IMR-90 (cell line): ENCODE results near the gene RNF114. TPM values are rescaled to one million over a fixed set of nuclear protein-coding genes. Genes with fewer than 3 reads are reported as not detected.

ENCODE experiments used
- ATAC-seq: fragments of 200-7000 bp; cut with Tn5 transposase; 2 replicates; pipeline ENCODE4 v1.9.1; 2020; ENCODE audit warnings: low read depth, mild to moderate bottlenecking, moderate library complexity
- BruUV-seq: library from RNA; stranded (reverse); fragments of 400-500 nt; replicated peaks from 2 replicates; lab custom pipeline; 2021; lab: Mats Ljungman, UMichigan
- CTCF ChIA-PET: fragments of 300-600 bp; formaldehyde crosslinking; extraction: SDS; loops from one replicate; lab custom pipeline; 2021; ENCODE audit warnings: antibody characterized with exemption; lab: Yijun Ruan, JAX
- POLR2A ChIA-PET: fragments of 300-600 bp; sonication (Branson Sonifier 250); formaldehyde crosslinking; loops from one replicate; lab custom pipeline; 2022; ENCODE audit warnings: antibody characterized with exemption; ENCODE audit not compliant: unreplicated experiment; lab: Charles Lee
- DNase-seq: peaks from one replicate; pipeline ENCODE4 v3.0.0; 2013
- H2AFZ ChIP-seq: replicated peaks from 2 replicates; pipeline ENCODE3; 2013; ENCODE audit warnings: low read length, mild to moderate bottlenecking; ENCODE audit not compliant: poor library complexity
- H2AK5ac ChIP-seq: 2 replicates; pipeline ENCODE4 v1.6.1; 2013; ENCODE audit warnings: low read depth, low read length, inconsistent platforms
- H2AK9ac ChIP-seq: replicated peaks from 2 replicates; pipeline ENCODE3; 2013; ENCODE audit warnings: mild to moderate bottlenecking, low read depth, low read length, moderate library complexity; ENCODE audit not compliant: poor library complexity
- H2BK120ac ChIP-seq: 2 replicates; pipeline ENCODE4 v1.6.1; 2013; ENCODE audit warnings: low read depth, low read length, inconsistent platforms
- H2BK15ac ChIP-seq: 3 replicates; pipeline ENCODE4 v1.6.1; 2013; ENCODE audit warnings: low read depth, low read length, inconsistent platforms
- H2BK20ac ChIP-seq: 2 replicates; pipeline ENCODE4 v1.6.1; 2013; ENCODE audit warnings: low read depth, mild to moderate bottlenecking, inconsistent platforms, low read length, moderate library complexity
- H2BK5ac ChIP-seq: 2 replicates; pipeline ENCODE4 v1.6.1; 2013; ENCODE audit warnings: mild to moderate bottlenecking, low read depth, low read length, inconsistent platforms; ENCODE audit not compliant: poor library complexity, severe bottlenecking
- H3K14ac ChIP-seq: replicated peaks from 2 replicates; pipeline ENCODE4 v1.6.1; 2013; ENCODE audit warnings: low read depth, low read length, inconsistent platforms
- H3K18ac ChIP-seq: 2 replicates; pipeline ENCODE4 v1.6.1; 2013; ENCODE audit warnings: low read depth, low read length, control low read depth
- H3K23ac ChIP-seq: 2 replicates; pipeline ENCODE4 v1.6.1; 2013; ENCODE audit warnings: low read depth, low read length, inconsistent platforms
- H3K27ac ChIP-seq: 2 replicates; pipeline ENCODE4 v1.5.1; 2013; ENCODE audit warnings: mild to moderate bottlenecking, control low read depth, low read length; ENCODE audit not compliant: insufficient read depth
- H3K27me3 ChIP-seq: 2 replicates; pipeline ENCODE4 v1.6.1; 2013; ENCODE audit warnings: low read length; ENCODE audit not compliant: control insufficient read depth, insufficient read depth
- H3K36me3 ChIP-seq: 2 replicates; pipeline ENCODE4 v1.6.1; 2013; ENCODE audit warnings: low read length, mixed read lengths; ENCODE audit not compliant: control insufficient read depth, insufficient read depth
- H3K4ac ChIP-seq: 2 replicates; pipeline ENCODE4 v1.6.1; 2013; ENCODE audit warnings: low read depth, low read length, inconsistent platforms
- H3K4me1 ChIP-seq: 2 replicates; pipeline ENCODE4 v1.6.1; 2013; ENCODE audit warnings: low read length, mixed read lengths; ENCODE audit not compliant: control insufficient read depth, insufficient read depth
- H3K4me2 ChIP-seq: 2 replicates; pipeline ENCODE4 v1.6.1; 2013; ENCODE audit warnings: low read depth, mild to moderate bottlenecking, control low read depth, low read length, moderate library complexity
- H3K4me3 ChIP-seq: 2 replicates; pipeline ENCODE4 v1.5.1; 2013; ENCODE audit warnings: low read depth, mild to moderate bottlenecking, control low read depth, low read length, moderate library complexity; ENCODE audit not compliant: insufficient read depth
- H3K56ac ChIP-seq: 2 replicates; pipeline ENCODE4 v1.6.1; 2013; ENCODE audit warnings: low read length, inconsistent platforms; ENCODE audit not compliant: insufficient read depth; ENCODE audit errors: extremely low read depth
- H3K79me1 ChIP-seq, 2 experiments: 2 replicates each; pipeline ENCODE4 v1.6.1; 2013; ENCODE audit warnings: low read length in 2 of 2, inconsistent platforms in 1 of 2, low read depth in 1 of 2
- H3K9ac ChIP-seq: 2 replicates; pipeline ENCODE4 v1.6.1; 2013; ENCODE audit warnings: low read depth, low read length, control low read depth
- H3K9me1 ChIP-seq: 2 replicates; pipeline ENCODE4 v1.6.1; 2013; ENCODE audit warnings: low read length, inconsistent platforms; ENCODE audit not compliant: insufficient read depth
- H3K9me3 ChIP-seq: 2 replicates; pipeline ENCODE4 v1.6.1; 2013; ENCODE audit warnings: low read length; ENCODE audit not compliant: control insufficient read depth, insufficient read depth
- H4K20me1 ChIP-seq: 2 replicates; pipeline ENCODE4 v1.6.1; 2013; ENCODE audit warnings: low read length, inconsistent platforms; ENCODE audit not compliant: insufficient read depth
- H4K5ac ChIP-seq: 2 replicates; pipeline ENCODE4 v1.6.1; 2013; ENCODE audit warnings: mild to moderate bottlenecking, low read depth, low read length, control low read depth
- H4K8ac ChIP-seq, 2 experiments: 2 replicates each; pipeline ENCODE4 v1.6.1; 2013; ENCODE audit warnings: low read depth in 2 of 2, low read length in 2 of 2, control low read depth in 1 of 2, inconsistent platforms in 1 of 2
- H4K91ac ChIP-seq: 2 replicates; pipeline ENCODE4 v1.6.1; 2013; ENCODE audit warnings: low read depth, low read length, inconsistent platforms; ENCODE audit not compliant: insufficient read depth
- BHLHE40 ChIP-seq: fragments of 150-350 bp; IDR thresholded peaks from 2 replicates; pipeline ENCODE4 v1.6.1; 2016; ENCODE audit warnings: mild to moderate bottlenecking, low read depth, low read length
- CEBPB ChIP-seq: IDR thresholded peaks from 2 replicates; pipeline ENCODE4 v1.6.1; 2012; ENCODE audit warnings: low read depth, low read length, improper control_type of control experiment
- CHD1 ChIP-seq: IDR thresholded peaks from 2 replicates; pipeline ENCODE4 v1.6.1; 2012; ENCODE audit warnings: low read depth, low read length, improper control_type of control experiment
- FOS ChIP-seq: fragments of 150-350 bp; IDR thresholded peaks from 2 replicates; pipeline ENCODE4 v1.6.1; 2016; ENCODE audit warnings: low read depth, low read length
- MAFK ChIP-seq: IDR thresholded peaks from 2 replicates; pipeline ENCODE4 v1.6.1; 2012; ENCODE audit warnings: low read depth, low read length, improper control_type of control experiment
- MAZ ChIP-seq: IDR thresholded peaks from 2 replicates; pipeline ENCODE4 v1.6.1; 2012; ENCODE audit warnings: low read depth, mild to moderate bottlenecking, low read length, improper control_type of control experiment, moderate library complexity, borderline replicate concordance
- MXI1 ChIP-seq: IDR thresholded peaks from 2 replicates; pipeline ENCODE4 v1.6.1; 2012; ENCODE audit warnings: low read depth, mild to moderate bottlenecking, low read length, moderate library complexity, borderline replicate concordance
- NFE2L2 ChIP-seq: fragments of 150-350 bp; IDR thresholded peaks from 2 replicates; pipeline ENCODE4 v1.6.1; 2016; ENCODE audit warnings: low read depth, mild to moderate bottlenecking, low read length
- RAD21 ChIP-seq: IDR thresholded peaks from 2 replicates; pipeline ENCODE4 v1.6.1; 2012; ENCODE audit warnings: low read length, improper control_type of control experiment
- RCOR1 ChIP-seq: IDR thresholded peaks from 2 replicates; pipeline ENCODE4 v1.6.1; 2012; ENCODE audit warnings: mild to moderate bottlenecking, low read length, improper control_type of control experiment; ENCODE audit not compliant: insufficient replicate concordance
- RFX5 ChIP-seq: IDR thresholded peaks from 2 replicates; pipeline ENCODE4 v1.8.0; 2012; ENCODE audit warnings: low read depth, mild to moderate bottlenecking, low read length, moderate library complexity
- SMC3 ChIP-seq: fragments of 150-350 bp; IDR thresholded peaks from 2 replicates; pipeline ENCODE4 v1.6.1; 2016; ENCODE audit warnings: low read depth, mild to moderate bottlenecking, antibody characterized with exemption, low read length, moderate library complexity
- WGBS, 2 experiments: methylation state at CpG; one replicate each; pipeline versions ENCODE4 v1.1.5 to v1.1.7; 2013; ENCODE audit warnings: missing lambda C conversion rate in 2 of 2; ENCODE audit not compliant: insufficient read length in 1 of 2; ENCODE audit errors: extremely low coverage in 2 of 2; 5-methylcytosine and 5-hydroxymethylcytosine counted together
- dilution Hi-C: fragments of 300-500 bp; cut with HindIII; formaldehyde crosslinking; loops from one replicate; pipeline ENCODE4 v1.14.3; 2018; ENCODE audit warnings: low sequenced_read_pairs; ENCODE audit not compliant: unreplicated experiment
- in situ Hi-C: fragments of 300-500 bp; cut with MboI; formaldehyde crosslinking; loops from 3 replicates; pipeline ENCODE4 v1.14.3; 2019; ENCODE audit warnings: low sequenced_read_pairs, inconsistent platforms, mixed read lengths
- intact Hi-C: fragments of 100-400 bp; cut with micrococcal nuclease; formaldehyde crosslinking; loops from 2 replicates; pipeline ENCODE4 v1.10.0; 2022
- polyA plus RNA-seq, 3 experiments: library from polyadenylated mRNA; depleted of rRNA; stranded (reverse); fragments of >200 nt; gene quantifications; 2 replicates each; pipeline ENCODE4 v1.2.3, GENCODE V29; 2012; ENCODE audit warnings: low replicate concordance in 1 of 3
- total RNA-seq: library from RNA; depleted of rRNA; stranded (reverse); fragments of >200 nt; gene quantifications from 2 replicates; pipeline ENCODE4 v1.2.3, GENCODE V29; 2012
- TF ChIP-seq, protein P1 (sequence below): fragments of 150-350 bp; IDR thresholded peaks from 2 replicates; pipeline ENCODE4 v1.6.1; 2017; ENCODE audit warnings: mild to moderate bottlenecking, antibody characterized with exemption, low read length, low read depth
- TF ChIP-seq, protein P2 (sequence below): conservative IDR thresholded peaks from 2 replicates; pipeline ENCODE4 v1.5.1; 2012; ENCODE audit warnings: mild to moderate bottlenecking, low read depth, low read length, improper control_type of control experiment
- TF ChIP-seq, protein P3 (sequence below): fragments of 150-350 bp; IDR thresholded peaks from 2 replicates; pipeline ENCODE4 v1.6.1; 2016; ENCODE audit warnings: low read depth, mild to moderate bottlenecking, low read length, moderate library complexity, borderline replicate concordance

RNF114 gene
- total and polyA plus RNA-seq, 2 of the 4 experiments (the other 2 are of a cell fraction) = 44.6 to 62.3 TPM

DNA sequence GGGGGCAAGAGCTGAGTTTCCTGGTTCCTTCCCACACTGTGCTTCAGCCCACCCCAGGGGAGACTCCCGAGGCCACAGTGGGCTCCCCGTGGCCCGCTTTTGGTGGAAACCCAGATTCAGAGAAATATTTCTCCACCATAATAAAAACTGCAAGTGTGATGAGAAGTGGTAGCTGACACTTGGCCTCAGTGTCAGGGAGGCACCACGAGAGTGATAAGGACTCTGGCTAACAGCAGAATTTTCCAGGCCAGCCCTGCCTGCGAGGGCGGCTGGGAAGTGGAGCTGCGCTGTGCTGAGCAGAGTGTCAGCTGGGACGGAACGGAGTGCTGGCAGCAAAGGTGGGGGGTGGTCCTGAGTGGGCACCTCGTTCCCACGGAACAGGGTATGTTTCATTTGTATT is 43.4 kb upstream of the RNF114 start:
- no peak overlapping the region for H4K91ac ChIP-seq
- ChIA-PET CTCF (no interaction called here), POLR2A (no interaction called here)
- no peak overlapping the region for H3K4me2 ChIP-seq
- no peaks in the 10 kb centered on the region for H3K27me3 ChIP-seq
- TF ChIP-seq, protein P1, sequence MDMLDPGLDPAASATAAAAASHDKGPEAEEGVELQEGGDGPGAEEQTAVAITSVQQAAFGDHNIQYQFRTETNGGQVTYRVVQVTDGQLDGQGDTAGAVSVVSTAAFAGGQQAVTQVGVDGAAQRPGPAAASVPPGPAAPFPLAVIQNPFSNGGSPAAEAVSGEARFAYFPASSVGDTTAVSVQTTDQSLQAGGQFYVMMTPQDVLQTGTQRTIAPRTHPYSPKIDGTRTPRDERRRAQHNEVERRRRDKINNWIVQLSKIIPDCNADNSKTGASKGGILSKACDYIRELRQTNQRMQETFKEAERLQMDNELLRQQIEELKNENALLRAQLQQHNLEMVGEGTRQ = no peak
- TF ChIP-seq CEBPB (no peak), FOS (no peak), RCOR1 (no peak), CHD1 (no peak), RFX5 (no peak), MAFK (no peak), BHLHE40 (no peak), MXI1 (no peak), MAZ (no peak), NFE2L2 (no peak), RAD21 (no peak), SMC3 (no peak)
- TF ChIP-seq, protein P2, sequence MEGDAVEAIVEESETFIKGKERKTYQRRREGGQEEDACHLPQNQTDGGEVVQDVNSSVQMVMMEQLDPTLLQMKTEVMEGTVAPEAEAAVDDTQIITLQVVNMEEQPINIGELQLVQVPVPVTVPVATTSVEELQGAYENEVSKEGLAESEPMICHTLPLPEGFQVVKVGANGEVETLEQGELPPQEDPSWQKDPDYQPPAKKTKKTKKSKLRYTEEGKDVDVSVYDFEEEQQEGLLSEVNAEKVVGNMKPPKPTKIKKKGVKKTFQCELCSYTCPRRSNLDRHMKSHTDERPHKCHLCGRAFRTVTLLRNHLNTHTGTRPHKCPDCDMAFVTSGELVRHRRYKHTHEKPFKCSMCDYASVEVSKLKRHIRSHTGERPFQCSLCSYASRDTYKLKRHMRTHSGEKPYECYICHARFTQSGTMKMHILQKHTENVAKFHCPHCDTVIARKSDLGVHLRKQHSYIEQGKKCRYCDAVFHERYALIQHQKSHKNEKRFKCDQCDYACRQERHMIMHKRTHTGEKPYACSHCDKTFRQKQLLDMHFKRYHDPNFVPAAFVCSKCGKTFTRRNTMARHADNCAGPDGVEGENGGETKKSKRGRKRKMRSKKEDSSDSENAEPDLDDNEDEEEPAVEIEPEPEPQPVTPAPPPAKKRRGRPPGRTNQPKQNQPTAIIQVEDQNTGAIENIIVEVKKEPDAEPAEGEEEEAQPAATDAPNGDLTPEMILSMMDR = no peak
- TF ChIP-seq, protein P3, sequence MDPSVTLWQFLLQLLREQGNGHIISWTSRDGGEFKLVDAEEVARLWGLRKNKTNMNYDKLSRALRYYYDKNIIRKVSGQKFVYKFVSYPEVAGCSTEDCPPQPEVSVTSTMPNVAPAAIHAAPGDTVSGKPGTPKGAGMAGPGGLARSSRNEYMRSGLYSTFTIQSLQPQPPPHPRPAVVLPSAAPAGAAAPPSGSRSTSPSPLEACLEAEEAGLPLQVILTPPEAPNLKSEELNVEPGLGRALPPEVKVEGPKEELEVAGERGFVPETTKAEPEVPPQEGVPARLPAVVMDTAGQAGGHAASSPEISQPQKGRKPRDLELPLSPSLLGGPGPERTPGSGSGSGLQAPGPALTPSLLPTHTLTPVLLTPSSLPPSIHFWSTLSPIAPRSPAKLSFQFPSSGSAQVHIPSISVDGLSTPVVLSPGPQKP = no peak
- H2BK120ac ChIP-seq = no peak overlapping the region
- in situ Hi-C loops = no loop called here
- H3K4me3 ChIP-seq = no peak overlapping the region
- peak overlapping the region; percentile 16; the same call in 1 of the 2 replicates for H3K4ac ChIP-seq
- no peaks in the 10 kb centered on the region for H3K9me3 ChIP-seq
- dilution Hi-C loops = no loop called here
- no peak overlapping the region for H2BK15ac ChIP-seq
- intact Hi-C loops = no loop called here
- DNase-seq (no peak), ATAC-seq (no peak)
- no peak overlapping the region for H2BK20ac ChIP-seq
- 0 out of 2 replicates have a peak overlapping the region, but pooled peaks have one; percentile 17 for H3K14ac ChIP-seq
- peaks cover 24% of the 10 kb centered on the region for H3K4me1 ChIP-seq
- H3K79me1 ChIP-seq = peaks cover 0 to 4% of the 10 kb centered on the region in 2 experiments; a peak in 1 of 4 replicates
- WGBS, 2 experiments = no CpG with 5 or more reads among the region's 11 CpGs
- H2BK5ac ChIP-seq = no peak overlapping the region
- H3K23ac ChIP-seq = no peak overlapping the region
- no TSS peak for BruUV-seq
- H4K20me1 ChIP-seq = 0 out of 2 replicates have a peak, but pooled peaks cover 9% of the 10 kb centered on the region
- peaks cover 1% of the 10 kb centered on the region; the same call in 1 of the 2 replicates for H3K36me3 ChIP-seq
- H2AK5ac ChIP-seq = no peak overlapping the region; the same call in 1 of the 2 replicates
- no peak overlapping the region for H3K18ac ChIP-seq
- no peak overlapping the region for H2AK9ac ChIP-seq
- H3K56ac ChIP-seq = no peak overlapping the region
- no peak overlapping the region for H4K5ac ChIP-seq
- H3K9me1 ChIP-seq = no peaks in the 10 kb centered on the region
- H2AFZ ChIP-seq = no peak overlapping the region
- no peak overlapping the region for H3K27ac ChIP-seq
- H4K8ac ChIP-seq = no peak overlapping the region
- H3K9ac ChIP-seq = no peak overlapping the region
